ENCODE measurements around the gene MLEC.
A peak's percentile ranks its signal among the peaks of the same experiment; 100 is the strongest.

Gene MLEC

GRCh38 chr12:120677765-120678473 lies 9.0 kb upstream of the MLEC start:
- TF ChIP-seq POU2F2 (IDR thresholded peaks at IDR 0.05; ENCODE audit: low read depth, low read length) (no peak), PAX5 (IDR thresholded peaks at IDR 0.05; ENCODE audit: insufficient read depth, low read length, severe bottlenecking) (no peak), POLR2AphosphoS5 (IDR thresholded peaks at IDR 0.05; ENCODE audit: low read depth, low read length) (no peak)
- DNase-seq (ENCODE audit: insufficient read length, low spot score), result no peak
- peak; percentile 92 for FAIRE-seq

GRCh38 chr12:120678572-120678971 lies 8.4 kb upstream of the MLEC start:
- DNase-seq (ENCODE audit: insufficient read length, low spot score), result no peak
- no peak for TF ChIP-seq TAF1 (IDR thresholded peaks at IDR 0.05; ENCODE audit: low read depth, low read length)
- TF ChIP-seq POU2F2 (IDR thresholded peaks at IDR 0.05; ENCODE audit: low read depth, low read length), result no peak
- no peak for TF ChIP-seq PAX5 (IDR thresholded peaks at IDR 0.05; ENCODE audit: insufficient read depth, low read length, severe bottlenecking)
- no peak for TF ChIP-seq POLR2AphosphoS5 (IDR thresholded peaks at IDR 0.05; ENCODE audit: low read depth, low read length)
- no peak for TF ChIP-seq POLR2A (IDR thresholded peaks at IDR 0.05; ENCODE audit: low read depth, low read length)
- TF ChIP-seq SPI1 (IDR thresholded peaks at IDR 0.05; ENCODE audit: low read depth, low read length), result no peak
- peak; percentile 35 for FAIRE-seq

DNA sequence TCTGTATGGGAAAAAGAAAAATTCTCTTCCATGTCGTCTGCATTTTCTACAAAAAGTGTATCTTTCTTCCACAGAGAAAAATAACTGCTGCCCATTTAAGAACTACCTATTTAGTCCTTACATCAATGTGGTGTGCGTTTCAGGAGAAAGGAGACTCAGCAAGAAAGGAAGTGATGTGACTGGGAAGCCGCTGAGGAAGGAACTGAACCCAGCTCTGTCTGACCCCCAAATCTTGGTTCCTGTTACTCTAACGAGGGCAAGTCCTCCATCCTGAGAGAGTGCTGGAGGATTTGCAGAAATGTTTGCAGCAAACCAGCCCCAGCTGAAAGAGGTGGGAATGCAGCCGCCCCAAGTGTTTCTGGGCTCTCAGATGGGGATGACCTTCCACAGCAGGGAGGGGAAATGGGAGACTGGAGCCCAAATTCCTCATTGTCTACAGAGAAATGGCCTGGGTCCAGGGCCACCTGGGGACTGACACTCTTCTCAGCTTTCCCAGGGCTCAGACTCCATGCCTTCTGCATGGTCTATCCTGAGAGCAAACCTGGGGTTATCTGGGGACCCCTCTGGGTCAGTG lies 6.7 kb upstream of the MLEC start:
- TF ChIP-seq POU2F2 (IDR thresholded peaks at IDR 0.05; ENCODE audit: low read depth, low read length), result no peak
- TF ChIP-seq TAF1 (IDR thresholded peaks at IDR 0.05; ENCODE audit: low read depth, low read length), result no peak
- peak; percentile 83 for TF ChIP-seq SPI1 (IDR thresholded peaks at IDR 0.05; ENCODE audit: low read depth, low read length)
- FAIRE-seq, result no peak
- no peak for DNase-seq (ENCODE audit: insufficient read length, low spot score)

- FAIRE-seq (peak; percentile 91), DNase-seq (ENCODE audit: insufficient read length, low spot score) (no peak)
- no peak for TF ChIP-seq POLR2AphosphoS5 (IDR thresholded peaks at IDR 0.05; ENCODE audit: low read depth, low read length)
- TF ChIP-seq POU2F2 (IDR thresholded peaks at IDR 0.05; ENCODE audit: low read depth, low read length), result no peak
- no peak for TF ChIP-seq PAX5 (IDR thresholded peaks at IDR 0.05; ENCODE audit: insufficient read depth, low read length, severe bottlenecking)
- TF ChIP-seq POLR2A (IDR thresholded peaks at IDR 0.05; ENCODE audit: low read depth, low read length), result no peak
- no peak for TF ChIP-seq TAF1 (IDR thresholded peaks at IDR 0.05; ENCODE audit: low read depth, low read length)
- TF ChIP-seq SPI1 (IDR thresholded peaks at IDR 0.05; ENCODE audit: low read depth, low read length), result no peak
Observed at GRCh38 chr12:120684523-120684932, 2.4 kb upstream of the MLEC start.

GRCh38 chr12:120685522-120685921 lies 1.4 kb upstream of the MLEC start:
- FAIRE-seq, result no peak
- no peak for TF ChIP-seq POLR2A (IDR thresholded peaks at IDR 0.05; ENCODE audit: low read depth, low read length)
- TF ChIP-seq TAF1 (IDR thresholded peaks at IDR 0.05; ENCODE audit: low read depth, low read length), result no peak
- no peak for TF ChIP-seq POLR2AphosphoS5 (IDR thresholded peaks at IDR 0.05; ENCODE audit: low read depth, low read length)
- no peak for TF ChIP-seq POU2F2 (IDR thresholded peaks at IDR 0.05; ENCODE audit: low read depth, low read length)
- no peak for TF ChIP-seq SPI1 (IDR thresholded peaks at IDR 0.05; ENCODE audit: low read depth, low read length)
- TF ChIP-seq PAX5 (IDR thresholded peaks at IDR 0.05; ENCODE audit: insufficient read depth, low read length, severe bottlenecking), result no peak
- DNase-seq (ENCODE audit: insufficient read length, low spot score), result no peak

GRCh38 chr12:120686151-120686689 lies 729 bp upstream of the MLEC start:
- peak; percentile 77 for DNase-seq (ENCODE audit: insufficient read length, low spot score)
- FAIRE-seq, result peak; percentile 97
- TF ChIP-seq POLR2A (IDR thresholded peaks at IDR 0.05; ENCODE audit: low read depth, low read length) (peak; percentile 55; the same call in 1 of the 2 replicates), SPI1 (IDR thresholded peaks at IDR 0.05; ENCODE audit: low read depth, low read length) (no peak), POLR2AphosphoS5 (IDR thresholded peaks at IDR 0.05; ENCODE audit: low read depth, low read length) (peak; percentile 71; the same call in 1 of the 2 replicates), TAF1 (IDR thresholded peaks at IDR 0.05; ENCODE audit: low read depth, low read length) (0 out of 2 replicates have a peak, but pooled peaks have one; percentile 10), PAX5 (IDR thresholded peaks at IDR 0.05; ENCODE audit: insufficient read depth, low read length, severe bottlenecking) (no peak), POU2F2 (IDR thresholded peaks at IDR 0.05; ENCODE audit: low read depth, low read length) (no peak)

DNA sequence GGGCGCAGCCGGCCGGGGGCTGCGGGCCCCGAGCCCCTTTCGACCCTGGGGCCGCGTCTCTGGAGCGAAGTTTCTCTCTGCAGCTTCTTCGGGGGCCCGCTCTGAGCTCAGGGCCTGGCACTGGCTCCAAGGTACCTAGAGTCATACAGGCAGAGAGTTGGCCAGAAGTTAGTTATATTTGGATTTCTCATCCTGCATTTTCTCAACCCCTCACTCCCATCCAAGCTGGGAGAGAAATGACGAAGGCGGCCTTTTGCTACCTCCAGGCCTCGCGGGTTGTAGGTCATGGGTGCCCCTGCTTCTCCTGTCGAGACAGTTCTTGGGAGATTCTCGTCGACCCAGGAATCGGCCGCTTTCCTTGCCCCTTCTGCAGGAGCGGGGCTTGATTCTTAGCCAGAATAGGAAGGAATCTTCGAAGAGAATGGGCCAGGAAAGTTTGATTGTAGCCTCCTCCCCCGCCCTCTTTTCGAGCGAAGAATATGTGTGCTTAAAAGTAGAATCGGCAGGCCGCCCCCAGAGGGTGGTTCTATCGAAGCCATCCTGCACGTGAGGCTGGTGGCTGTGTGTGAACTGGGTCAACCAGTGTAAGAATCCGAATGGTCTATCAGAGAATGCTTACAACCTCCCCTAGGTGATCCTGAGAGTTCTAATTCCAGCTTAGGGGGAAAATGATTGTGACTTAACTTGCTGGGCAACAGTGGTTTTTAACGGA lies 785 bp downstream of the MLEC start:
- TF ChIP-seq SPI1 (IDR thresholded peaks at IDR 0.05; ENCODE audit: low read depth, low read length) (no peak), PAX5 (IDR thresholded peaks at IDR 0.05; ENCODE audit: insufficient read depth, low read length, severe bottlenecking) (no peak), POU2F2 (IDR thresholded peaks at IDR 0.05; ENCODE audit: low read depth, low read length) (no peak), POLR2A (IDR thresholded peaks at IDR 0.05; ENCODE audit: low read depth, low read length) (no peak), TAF1 (IDR thresholded peaks at IDR 0.05; ENCODE audit: low read depth, low read length) (no peak), POLR2AphosphoS5 (IDR thresholded peaks at IDR 0.05; ENCODE audit: low read depth, low read length) (no peak)
- FAIRE-seq, result no peak
- no peak for DNase-seq (ENCODE audit: insufficient read length, low spot score)

DNA sequence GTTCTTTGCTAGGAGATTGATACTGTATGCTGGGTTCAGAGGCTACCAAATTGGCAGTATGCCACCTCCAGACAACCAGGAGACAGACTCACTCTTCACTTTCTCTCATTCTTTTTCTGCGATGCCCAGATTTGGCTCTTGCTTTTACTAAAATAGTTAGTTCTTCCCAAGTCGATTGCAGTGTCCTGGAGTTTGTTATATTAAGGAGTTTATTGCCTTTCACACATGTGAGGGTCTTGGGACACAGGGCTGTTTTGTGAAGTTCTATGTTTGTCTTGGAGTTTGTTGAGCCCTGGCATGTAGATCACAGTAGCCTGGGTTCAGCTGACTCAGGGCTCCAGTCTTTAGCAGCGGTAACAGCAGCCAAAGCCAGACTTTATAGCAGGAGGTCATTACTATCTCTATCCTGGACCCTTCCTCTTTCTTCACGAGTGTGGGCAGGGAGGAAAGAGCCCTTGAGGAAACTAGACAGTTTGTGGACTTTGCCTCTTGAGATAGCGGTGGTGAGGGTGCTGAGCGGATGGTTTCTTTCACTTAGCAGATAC lies 1.6 kb downstream of the MLEC start:
- TF ChIP-seq POU2F2 (IDR thresholded peaks at IDR 0.05; ENCODE audit: low read depth, low read length) (no peak), POLR2A (IDR thresholded peaks at IDR 0.05; ENCODE audit: low read depth, low read length) (no peak), PAX5 (IDR thresholded peaks at IDR 0.05; ENCODE audit: insufficient read depth, low read length, severe bottlenecking) (no peak), SPI1 (IDR thresholded peaks at IDR 0.05; ENCODE audit: low read depth, low read length) (no peak), POLR2AphosphoS5 (IDR thresholded peaks at IDR 0.05; ENCODE audit: low read depth, low read length) (no peak), TAF1 (IDR thresholded peaks at IDR 0.05; ENCODE audit: low read depth, low read length) (no peak)
- DNase-seq (ENCODE audit: insufficient read length, low spot score) (no peak), FAIRE-seq (no peak)
